ENCODE results near the gene ADGRV1. TPM values are rescaled to one million over a fixed set of nuclear protein-coding genes. Genes with fewer than 3 reads are reported as not detected.

ADGRV1 gene
- total RNA-seq, 1 donor from 2014 or later, result 0.13 TPM

DNA sequence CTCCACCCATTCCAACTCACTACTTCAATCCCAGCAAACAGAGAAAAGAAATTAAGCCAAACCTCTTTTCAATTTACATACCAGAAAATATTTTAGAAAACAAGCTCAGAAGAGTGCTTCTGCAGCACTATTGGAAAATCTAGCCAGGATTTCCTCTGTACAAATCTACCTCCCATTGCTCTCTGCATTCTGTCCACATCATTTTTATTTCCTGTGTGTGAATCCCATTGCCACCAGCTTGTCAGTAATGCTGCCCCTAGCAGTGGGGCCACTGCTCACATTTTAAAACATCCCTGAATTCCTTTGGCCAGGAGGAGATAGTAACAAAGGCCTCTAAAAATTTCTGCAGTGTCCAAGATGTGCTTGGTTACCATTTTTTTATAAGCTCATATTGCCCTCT lies 592.0 kb downstream of the ADGRV1 start:
- no peak for DNase-seq
- Mint-ChIP-seq H3K36me3 (ENCODE audit: low read depth) (no peaks in the 10 kb centered on the region), H3K9me3 (no peaks in the 10 kb centered on the region), H3K27me3 (peaks cover 4% of the 10 kb centered on the region), H3K4me3 (no peak overlapping the region), H3K4me1 (no peaks in the 10 kb centered on the region), H3K27ac (no peak overlapping the region)
- intact Hi-C loops (cut with micrococcal nuclease), result no loop called here
- TF ChIP-seq, protein P1, sequence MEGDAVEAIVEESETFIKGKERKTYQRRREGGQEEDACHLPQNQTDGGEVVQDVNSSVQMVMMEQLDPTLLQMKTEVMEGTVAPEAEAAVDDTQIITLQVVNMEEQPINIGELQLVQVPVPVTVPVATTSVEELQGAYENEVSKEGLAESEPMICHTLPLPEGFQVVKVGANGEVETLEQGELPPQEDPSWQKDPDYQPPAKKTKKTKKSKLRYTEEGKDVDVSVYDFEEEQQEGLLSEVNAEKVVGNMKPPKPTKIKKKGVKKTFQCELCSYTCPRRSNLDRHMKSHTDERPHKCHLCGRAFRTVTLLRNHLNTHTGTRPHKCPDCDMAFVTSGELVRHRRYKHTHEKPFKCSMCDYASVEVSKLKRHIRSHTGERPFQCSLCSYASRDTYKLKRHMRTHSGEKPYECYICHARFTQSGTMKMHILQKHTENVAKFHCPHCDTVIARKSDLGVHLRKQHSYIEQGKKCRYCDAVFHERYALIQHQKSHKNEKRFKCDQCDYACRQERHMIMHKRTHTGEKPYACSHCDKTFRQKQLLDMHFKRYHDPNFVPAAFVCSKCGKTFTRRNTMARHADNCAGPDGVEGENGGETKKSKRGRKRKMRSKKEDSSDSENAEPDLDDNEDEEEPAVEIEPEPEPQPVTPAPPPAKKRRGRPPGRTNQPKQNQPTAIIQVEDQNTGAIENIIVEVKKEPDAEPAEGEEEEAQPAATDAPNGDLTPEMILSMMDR (IDR thresholded peaks at IDR 0.05), result no peak
- ChIA-PET CTCF (no interaction called here), POLR2A (no interaction called here)
- no peak for ATAC-seq (ENCODE audit: low read depth)

DNA sequence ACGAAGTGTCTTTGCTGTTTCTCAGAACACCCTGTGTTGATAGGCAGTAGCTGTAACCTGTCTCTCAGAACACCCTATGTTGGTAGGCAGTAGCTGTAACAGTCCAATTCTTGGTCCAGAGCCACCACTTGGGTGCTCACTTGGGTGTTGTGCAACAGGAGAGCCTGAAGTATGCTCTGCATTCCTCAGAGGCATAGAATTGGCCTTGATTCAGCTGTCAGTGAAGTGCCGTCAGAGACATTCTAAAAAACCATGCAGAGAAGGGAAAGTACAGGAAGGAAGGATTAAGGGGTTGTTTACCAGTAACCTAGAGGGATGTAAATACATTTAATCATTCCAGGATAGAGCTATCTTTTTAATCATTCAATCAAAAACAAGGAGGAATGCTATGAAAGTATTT lies 593.4 kb downstream of the ADGRV1 start:
- Mint-ChIP-seq H3K27ac (no peak overlapping the region), H3K27me3 (peaks cover 4% of the 10 kb centered on the region), H3K9me3 (no peaks in the 10 kb centered on the region), H3K4me3 (no peak overlapping the region), H3K4me1 (no peaks in the 10 kb centered on the region), H3K36me3 (ENCODE audit: low read depth) (no peaks in the 10 kb centered on the region)
- POLR2A ChIA-PET, result no interaction called here
- TF ChIP-seq, protein P1 (IDR thresholded peaks at IDR 0.05), result no peak
- DNase-seq (no peak), ATAC-seq (ENCODE audit: low read depth) (no peak)
- intact Hi-C loops (cut with micrococcal nuclease), result no loop called here
- CTCF ChIA-PET, result interaction anchor here (1.1 kb wide), 1 partner anchor 233 kb away, joined by 3 read pairs; no protein-coding TSS in a partner anchor

DNA sequence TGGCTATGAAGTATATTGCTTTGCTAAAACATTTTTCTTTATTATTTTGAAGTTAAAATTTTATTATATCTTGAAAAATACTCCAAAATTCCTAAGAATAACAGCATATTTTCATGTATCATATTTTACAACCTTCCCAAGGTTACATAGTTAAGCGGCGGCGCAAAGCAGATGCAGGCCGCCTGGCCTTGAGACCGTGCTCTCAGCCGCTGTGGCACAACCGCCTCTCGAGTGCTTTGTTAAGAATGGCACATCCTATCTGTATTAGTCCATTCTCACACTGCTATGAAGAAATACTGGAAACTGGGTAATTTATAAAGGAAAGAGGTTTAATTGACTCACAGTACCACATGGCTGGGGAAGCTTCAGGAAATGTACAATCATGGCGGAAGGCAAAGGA lies 595.7 kb downstream of the ADGRV1 start:
- DNase-seq (no peak), ATAC-seq (ENCODE audit: low read depth) (no peak)
- CTCF ChIA-PET, result no interaction called here
- Mint-ChIP-seq H3K9me3 (no peaks in the 10 kb centered on the region), H3K27ac (no peak overlapping the region), H3K27me3 (peaks cover 2% of the 10 kb centered on the region), H3K4me1 (no peaks in the 10 kb centered on the region), H3K36me3 (ENCODE audit: low read depth) (no peaks in the 10 kb centered on the region), H3K4me3 (no peak overlapping the region)
- POLR2A ChIA-PET, result no interaction called here
- intact Hi-C loops (cut with micrococcal nuclease), result no loop called here
- TF ChIP-seq, protein P1 (IDR thresholded peaks at IDR 0.05), result no peak

DNA sequence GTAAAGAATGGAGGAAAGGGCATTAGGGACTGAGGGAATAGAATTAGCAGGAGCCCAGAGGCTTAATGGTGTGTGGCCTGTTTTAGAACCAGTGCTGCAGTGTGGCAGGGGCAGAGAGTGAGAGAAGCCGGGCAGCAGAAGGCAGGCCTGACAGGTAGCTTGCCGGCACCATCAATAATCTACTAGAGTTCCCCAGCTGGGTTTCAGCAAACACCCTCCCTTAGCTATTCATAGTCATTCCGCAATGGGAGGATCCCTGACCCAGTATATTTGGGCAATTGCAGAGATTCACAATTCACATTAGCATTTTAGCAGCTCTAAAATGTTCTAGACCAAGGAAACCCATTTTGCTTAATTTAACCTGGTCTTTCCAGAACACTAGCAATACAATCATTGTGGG lies 596.7 kb downstream of the ADGRV1 start:
- Mint-ChIP-seq H3K27me3 (peaks cover under 1% of the 10 kb centered on the region), H3K9me3 (no peaks in the 10 kb centered on the region), H3K27ac (no peak overlapping the region), H3K36me3 (ENCODE audit: low read depth) (no peaks in the 10 kb centered on the region), H3K4me1 (no peaks in the 10 kb centered on the region), H3K4me3 (no peak overlapping the region)
- ATAC-seq (ENCODE audit: low read depth), result no peak
- no peak for DNase-seq
- CTCF ChIA-PET, result no interaction called here
- intact Hi-C loops (cut with micrococcal nuclease), result no loop called here
- POLR2A ChIA-PET, result no interaction called here
- TF ChIP-seq, protein P1 (IDR thresholded peaks at IDR 0.05), result no peak

DNA sequence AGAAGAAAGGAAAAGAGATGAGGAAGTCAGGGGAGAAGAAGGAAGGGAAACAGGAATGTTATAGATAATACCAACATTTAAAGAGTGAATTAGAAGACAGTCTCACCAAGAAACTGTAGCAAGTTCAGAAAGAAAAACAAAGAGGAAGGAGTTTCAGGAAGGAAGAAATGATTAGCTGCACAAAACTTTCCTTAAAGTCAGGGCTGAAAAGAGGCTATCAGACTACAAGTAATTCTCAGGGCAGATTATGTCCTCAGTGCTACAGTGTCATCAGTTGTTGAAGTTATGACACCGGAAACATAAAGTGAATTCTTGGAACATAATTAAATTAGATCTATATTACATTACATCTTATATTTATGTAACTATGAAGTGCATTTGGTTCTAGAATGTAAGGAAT lies 597.6 kb downstream of the ADGRV1 start:
- H3K9me3 Mint-ChIP-seq, result no peaks in the 10 kb centered on the region
- no peak overlapping the region for H3K27ac Mint-ChIP-seq
- no peaks in the 10 kb centered on the region for H3K4me1 Mint-ChIP-seq
- intact Hi-C loops (cut with micrococcal nuclease), result no loop called here
- CTCF ChIA-PET, result no interaction called here
- H3K4me3 Mint-ChIP-seq, result no peak overlapping the region
- no peak for ATAC-seq (ENCODE audit: low read depth)
- POLR2A ChIA-PET, result interaction anchor here (0.8 kb wide), 1 partner anchor 267 kb away, joined by 3 read pairs; no protein-coding TSS in a partner anchor
- H3K27me3 Mint-ChIP-seq, result no peaks in the 10 kb centered on the region
- DNase-seq, result no peak
- TF ChIP-seq, protein P1 (IDR thresholded peaks at IDR 0.05), result no peak
- no peaks in the 10 kb centered on the region for H3K36me3 Mint-ChIP-seq (ENCODE audit: low read depth)

Measured in activated B cell treated with CpG ODN at 0.5 μM for 24 hours (primary cell).